ENCODE results near the gene ATOH8. TPM values are rescaled to one million over a fixed set of nuclear protein-coding genes. Genes with fewer than 3 reads are reported as not detected.

ATOH8 gene
- polyA plus RNA-seq, 1 of the 3 experiments (the other 2 are of a cell fraction), result 5.6 TPM

DNA sequence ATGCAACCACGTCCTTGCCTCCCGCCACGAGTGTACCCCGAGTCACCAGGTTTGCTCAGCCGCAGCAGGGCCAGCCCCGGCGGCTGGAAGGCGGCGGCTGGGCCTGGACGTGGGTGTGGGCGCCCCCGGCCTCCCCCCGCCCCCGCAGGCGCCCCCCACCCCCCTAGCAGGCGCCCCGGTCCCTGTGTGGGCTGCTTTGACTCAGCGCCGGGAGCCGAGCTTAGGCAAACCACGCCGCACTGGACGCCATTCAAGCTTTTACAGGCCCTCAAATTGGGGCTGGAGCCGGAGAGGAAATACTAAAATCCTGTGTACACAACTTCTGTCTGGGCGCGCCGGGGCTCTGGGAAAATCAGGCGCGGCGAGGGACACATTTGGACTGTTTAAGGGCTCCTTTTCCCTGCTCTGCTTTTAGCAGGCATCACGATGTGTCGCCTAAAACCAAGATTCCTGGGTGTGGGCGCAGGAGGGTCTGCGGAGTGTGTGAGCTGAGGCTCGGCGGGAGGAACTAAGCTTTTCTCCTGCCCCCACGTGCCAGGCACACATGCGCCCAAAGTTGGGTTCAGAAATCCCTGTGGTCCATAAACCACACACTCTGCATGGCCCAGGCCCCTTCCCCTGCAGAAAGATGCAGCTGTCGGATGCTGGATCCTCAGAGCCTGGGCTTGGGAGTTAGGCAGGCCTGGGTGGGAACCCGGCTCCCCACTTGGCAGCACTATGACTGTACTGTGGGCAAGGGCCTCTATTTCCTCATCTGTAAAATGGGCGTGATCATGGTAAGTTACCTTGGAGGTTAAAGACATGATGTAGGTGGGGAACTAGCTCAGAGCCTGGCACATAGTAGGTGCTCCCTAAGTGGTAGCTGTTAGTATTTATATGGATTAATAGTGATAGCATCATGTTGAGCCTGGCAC is 57.6 kb downstream of the ATOH8 start (continued):
- TF ChIP-seq, protein P1, sequence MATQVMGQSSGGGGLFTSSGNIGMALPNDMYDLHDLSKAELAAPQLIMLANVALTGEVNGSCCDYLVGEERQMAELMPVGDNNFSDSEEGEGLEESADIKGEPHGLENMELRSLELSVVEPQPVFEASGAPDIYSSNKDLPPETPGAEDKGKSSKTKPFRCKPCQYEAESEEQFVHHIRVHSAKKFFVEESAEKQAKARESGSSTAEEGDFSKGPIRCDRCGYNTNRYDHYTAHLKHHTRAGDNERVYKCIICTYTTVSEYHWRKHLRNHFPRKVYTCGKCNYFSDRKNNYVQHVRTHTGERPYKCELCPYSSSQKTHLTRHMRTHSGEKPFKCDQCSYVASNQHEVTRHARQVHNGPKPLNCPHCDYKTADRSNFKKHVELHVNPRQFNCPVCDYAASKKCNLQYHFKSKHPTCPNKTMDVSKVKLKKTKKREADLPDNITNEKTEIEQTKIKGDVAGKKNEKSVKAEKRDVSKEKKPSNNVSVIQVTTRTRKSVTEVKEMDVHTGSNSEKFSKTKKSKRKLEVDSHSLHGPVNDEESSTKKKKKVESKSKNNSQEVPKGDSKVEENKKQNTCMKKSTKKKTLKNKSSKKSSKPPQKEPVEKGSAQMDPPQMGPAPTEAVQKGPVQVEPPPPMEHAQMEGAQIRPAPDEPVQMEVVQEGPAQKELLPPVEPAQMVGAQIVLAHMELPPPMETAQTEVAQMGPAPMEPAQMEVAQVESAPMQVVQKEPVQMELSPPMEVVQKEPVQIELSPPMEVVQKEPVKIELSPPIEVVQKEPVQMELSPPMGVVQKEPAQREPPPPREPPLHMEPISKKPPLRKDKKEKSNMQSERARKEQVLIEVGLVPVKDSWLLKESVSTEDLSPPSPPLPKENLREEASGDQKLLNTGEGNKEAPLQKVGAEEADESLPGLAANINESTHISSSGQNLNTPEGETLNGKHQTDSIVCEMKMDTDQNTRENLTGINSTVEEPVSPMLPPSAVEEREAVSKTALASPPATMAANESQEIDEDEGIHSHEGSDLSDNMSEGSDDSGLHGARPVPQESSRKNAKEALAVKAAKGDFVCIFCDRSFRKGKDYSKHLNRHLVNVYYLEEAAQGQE (IDR thresholded peaks at IDR 0.05; ENCODE audit: low read depth, low read length), result no peak
- TF ChIP-seq, protein P2, sequence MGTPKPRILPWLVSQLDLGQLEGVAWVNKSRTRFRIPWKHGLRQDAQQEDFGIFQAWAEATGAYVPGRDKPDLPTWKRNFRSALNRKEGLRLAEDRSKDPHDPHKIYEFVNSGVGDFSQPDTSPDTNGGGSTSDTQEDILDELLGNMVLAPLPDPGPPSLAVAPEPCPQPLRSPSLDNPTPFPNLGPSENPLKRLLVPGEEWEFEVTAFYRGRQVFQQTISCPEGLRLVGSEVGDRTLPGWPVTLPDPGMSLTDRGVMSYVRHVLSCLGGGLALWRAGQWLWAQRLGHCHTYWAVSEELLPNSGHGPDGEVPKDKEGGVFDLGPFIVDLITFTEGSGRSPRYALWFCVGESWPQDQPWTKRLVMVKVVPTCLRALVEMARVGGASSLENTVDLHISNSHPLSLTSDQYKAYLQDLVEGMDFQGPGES (IDR thresholded peaks at IDR 0.05; ENCODE audit: low read depth, low read length), result no peak
- TF ChIP-seq JUND (IDR thresholded peaks at IDR 0.05), result no peak

DNA sequence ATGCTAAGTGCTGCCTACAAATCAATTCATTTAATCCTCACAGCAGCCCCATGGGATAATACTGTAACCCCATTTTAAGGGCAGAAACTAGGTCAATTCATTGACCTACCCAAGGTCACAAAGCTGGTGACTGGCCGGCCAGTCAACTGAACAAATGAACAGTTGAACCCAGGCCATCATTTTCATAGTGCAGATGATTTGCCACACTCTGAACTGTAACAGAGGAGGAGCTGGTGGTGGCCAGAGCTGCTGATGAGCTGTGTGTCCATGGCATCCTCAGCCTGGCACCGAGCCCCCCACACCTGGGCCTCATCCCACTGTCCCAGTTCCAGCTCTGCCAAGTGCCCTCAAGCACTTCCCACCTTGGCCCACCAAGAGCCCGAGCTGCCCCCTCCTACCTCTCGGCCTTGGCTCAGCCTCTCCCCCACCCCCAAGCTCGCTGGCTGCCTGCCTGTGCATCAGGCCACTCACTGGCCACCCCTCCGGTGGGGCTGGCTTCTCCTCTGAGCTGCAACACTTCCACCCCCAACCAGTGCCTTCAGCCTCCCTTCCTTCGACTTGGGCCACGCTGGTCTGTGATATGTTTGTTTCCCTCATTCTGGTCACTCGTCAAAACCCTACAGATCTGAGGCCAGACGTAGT is 58.4 kb downstream of the ATOH8 start:
- H3K79me2 ChIP-seq (ENCODE audit: insufficient read depth), result no peaks in the 10 kb centered on the region
- H3K4me1 ChIP-seq (ENCODE audit: control insufficient read depth in 1 of 2, insufficient read depth in 2 of 2, low read depth in 1 of 2, low read length in 1 of 2), result peaks cover 0 to 17% of the 10 kb centered on the region in 2 experiments; a peak in 1 of 4 replicates
- H3F3A ChIP-seq (replicated peaks; ENCODE audit: insufficient read depth), result no peaks in the 10 kb centered on the region
- ChIA-PET CTCF (interaction anchor here (0.9 to 19.2 kb wide), 10 partner anchors 16 to 268 kb away, joined by 3 to 626 read pairs (median 10); partner anchors contain the start of gene ATOH8), POLR2A (no interaction called here)
- H3K4me3 ChIP-seq (ENCODE audit: low read depth in 2 of 2, low read length in 1 of 2), result no peak overlapping the region
- H2AFZ ChIP-seq (ENCODE audit: low read depth), result no peak overlapping the region
- no peak overlapping the region; a peak in 1 of 4 replicates for H3K27ac ChIP-seq (ENCODE audit: low read depth in 2 of 2, low read length in 1 of 2)
- TF ChIP-seq FOXJ3 (CRISPR knock-in tag; IDR thresholded peaks at IDR 0.05) (no peak), FOXM1 (IDR thresholded peaks at IDR 0.05; ENCODE audit: low read depth) (no peak), MXI1 (IDR thresholded peaks at IDR 0.05; ENCODE audit: low read depth, low read length) (no peak), SMC3 (IDR thresholded peaks at IDR 0.05; ENCODE audit: low read depth, low read length) (no peak), NFIC (IDR thresholded peaks at IDR 0.05; ENCODE audit: borderline replicate concordance) (no peak), POLR2AphosphoS5 (IDR thresholded peaks at IDR 0.05; ENCODE audit: low read depth, low read length) (no peak), PBX3 (IDR thresholded peaks at IDR 0.05) (no peak), USF2 (IDR thresholded peaks at IDR 0.05; ENCODE audit: borderline replicate concordance, low read depth, low read length) (no peak), RXRA (IDR thresholded peaks at IDR 0.05; ENCODE audit: borderline replicate concordance, low read depth) (no peak), SIN3A (IDR thresholded peaks at IDR 0.05; ENCODE audit: borderline replicate concordance, low read depth, low read length) (no peak), TCF12 (IDR thresholded peaks at IDR 0.05) (no peak), RCOR1 (IDR thresholded peaks at IDR 0.05; ENCODE audit: low read length) (no peak)
- TF ChIP-seq, protein P3, sequence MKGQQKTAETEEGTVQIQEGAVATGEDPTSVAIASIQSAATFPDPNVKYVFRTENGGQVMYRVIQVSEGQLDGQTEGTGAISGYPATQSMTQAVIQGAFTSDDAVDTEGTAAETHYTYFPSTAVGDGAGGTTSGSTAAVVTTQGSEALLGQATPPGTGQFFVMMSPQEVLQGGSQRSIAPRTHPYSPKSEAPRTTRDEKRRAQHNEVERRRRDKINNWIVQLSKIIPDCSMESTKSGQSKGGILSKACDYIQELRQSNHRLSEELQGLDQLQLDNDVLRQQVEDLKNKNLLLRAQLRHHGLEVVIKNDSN (IDR thresholded peaks at IDR 0.05; ENCODE audit: borderline replicate concordance, low read depth), result no peak
- TF ChIP-seq, protein P4, sequence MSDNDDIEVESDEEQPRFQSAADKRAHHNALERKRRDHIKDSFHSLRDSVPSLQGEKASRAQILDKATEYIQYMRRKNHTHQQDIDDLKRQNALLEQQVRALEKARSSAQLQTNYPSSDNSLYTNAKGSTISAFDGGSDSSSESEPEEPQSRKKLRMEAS (IDR thresholded peaks at IDR 0.05; ENCODE audit: low read depth), result no peak
- DNase-seq, result no peak
- no peaks in the 10 kb centered on the region for H3K9me2 ChIP-seq
- no peaks in the 10 kb centered on the region for H3K9me3 ChIP-seq
- WGBS (ENCODE audit: low lambda C conversion rate), result 89% methylated on average over 10 of the region's 10 CpGs
- H3K9ac ChIP-seq, result no peak overlapping the region
- H3K4me2 ChIP-seq, result no peak overlapping the region
- no peaks in the 10 kb centered on the region for H3K36me3 ChIP-seq (replicated peaks in 1 of 2; ENCODE audit: control insufficient read depth in 1 of 2, insufficient read depth in 2 of 2, low read length in 1 of 2)
- H4K20me1 ChIP-seq (ENCODE audit: insufficient read depth), result no peaks in the 10 kb centered on the region
- H3K27me3 ChIP-seq (ENCODE audit: insufficient read depth), result no peaks in the 10 kb centered on the region

All from SK-N-SH (cell line).